Mesothelial cell of epicardium (in vitro differentiated cells): ENCODE data around the gene PARN. TPM values are rescaled to one million over a fixed set of nuclear protein-coding genes. Genes with fewer than 3 reads are reported as not detected.

Experiments used
- DNase-seq, 2 experiments: peaks; one replicate each; pipeline ENCODE4 v3.0.0; 2021; ENCODE audit warnings: low spot score in 2 of 2; ENCODE audit not compliant: unreplicated experiment in 2 of 2
- H3K27ac Mint-ChIP-seq: 2 replicates; pipeline ENCODE4 v1.8.0; 2021; ENCODE audit warnings: mixed read lengths
- H3K27me3 Mint-ChIP-seq: 2 replicates; pipeline ENCODE4 v1.8.0; 2021; ENCODE audit warnings: low read depth, mixed read lengths
- H3K36me3 Mint-ChIP-seq: 2 replicates; pipeline ENCODE4 v1.8.0; 2021; ENCODE audit warnings: mixed read lengths
- H3K4me1 Mint-ChIP-seq: 2 replicates; pipeline ENCODE4 v1.8.0; 2021; ENCODE audit warnings: mixed read lengths
- H3K4me3 Mint-ChIP-seq: 2 replicates; pipeline ENCODE4 v1.8.0; 2021; ENCODE audit warnings: mild to moderate bottlenecking, moderate library complexity, mixed read lengths
- H3K9me3 Mint-ChIP-seq: 2 replicates; pipeline ENCODE4 v1.8.0; 2021; ENCODE audit warnings: mixed read lengths
- CTCF ChIP-seq: fragments of 200-600 bp; sonication (generic); IDR thresholded peaks from one replicate; pipeline ENCODE4 v1.5.0; 2021; ENCODE audit warnings: antibody characterized with exemption; ENCODE audit not compliant: unreplicated experiment
- total RNA-seq: library from RNA; stranded (reverse); gene quantifications from 3 replicates; pipeline ENCODE4 v1.2.1, GENCODE V29; 2021

Gene PARN
- total RNA-seq, 1 donor from 2014 or later: 35.6 TPM

GRCh38 chr16:14628806-14629611 lies 1.1 kb downstream of the PARN start:
- H3K9me3 Mint-ChIP-seq: peaks cover 3% of the 10 kb centered on the region

GRCh38 chr16:14627078-14627477 lies 3.0 kb downstream of the PARN start:
- H3K9me3 Mint-ChIP-seq: peaks cover 3% of the 10 kb centered on the region
- peaks cover 23% of the 10 kb centered on the region for H3K36me3 Mint-ChIP-seq
- no peak overlapping the region for H3K4me3 Mint-ChIP-seq
- H3K27ac Mint-ChIP-seq: no peak overlapping the region
- H3K4me1 Mint-ChIP-seq: peaks cover 15% of the 10 kb centered on the region
- TF ChIP-seq CTCF: no peak
- DNase-seq: no peak
- H3K27me3 Mint-ChIP-seq: no peaks in the 10 kb centered on the region

More at GRCh38 chr16:14628806-14629611, 1.1 kb downstream of the PARN start:
- Mint-ChIP-seq H3K4me1 (peaks cover 20% of the 10 kb centered on the region), H3K27ac (peak overlapping the region; percentile 98), H3K36me3 (peaks cover 15% of the 10 kb centered on the region), H3K4me3 (peak overlapping the region; percentile 91), H3K27me3 (no peaks in the 10 kb centered on the region)
- no peak for TF ChIP-seq CTCF
- DNase-seq: no peak

- no peak for TF ChIP-seq CTCF
- Mint-ChIP-seq H3K36me3 (peaks cover 46% of the 10 kb centered on the region), H3K9me3 (no peaks in the 10 kb centered on the region), H3K27ac (no peak overlapping the region), H3K4me3 (no peak overlapping the region), H3K4me1 (no peaks in the 10 kb centered on the region), H3K27me3 (no peaks in the 10 kb centered on the region)
- peak in 1 of 2 experiments; percentile 5 for DNase-seq
Observed at GRCh38 chr16:14618566-14618965, 11.5 kb downstream of the PARN start.

GRCh38 chr16:14616280-14616679 lies 13.8 kb downstream of the PARN start:
- no peak for TF ChIP-seq CTCF
- Mint-ChIP-seq H3K4me3 (no peak overlapping the region), H3K4me1 (no peaks in the 10 kb centered on the region), H3K36me3 (peaks cover 42% of the 10 kb centered on the region), H3K27ac (no peak overlapping the region), H3K9me3 (no peaks in the 10 kb centered on the region), H3K27me3 (no peaks in the 10 kb centered on the region)
- no peak for DNase-seq

GRCh38 chr16:14613991-14614390 lies 16.1 kb downstream of the PARN start:
- Mint-ChIP-seq H3K9me3 (no peaks in the 10 kb centered on the region), H3K36me3 (peaks cover 40% of the 10 kb centered on the region), H3K4me3 (no peak overlapping the region)

More at GRCh38 chr16:14613991-14614390, 16.1 kb downstream of the PARN start:
- no peak for TF ChIP-seq CTCF
- no peak overlapping the region for H3K27ac Mint-ChIP-seq
- DNase-seq: no peak
- no peaks in the 10 kb centered on the region for H3K4me1 Mint-ChIP-seq
- H3K27me3 Mint-ChIP-seq: no peaks in the 10 kb centered on the region
